Measurements from ENCODE around the gene CEP63.
A peak's percentile ranks its signal among the peaks of the same experiment; 100 is the strongest.

CEP63 gene

DNA sequence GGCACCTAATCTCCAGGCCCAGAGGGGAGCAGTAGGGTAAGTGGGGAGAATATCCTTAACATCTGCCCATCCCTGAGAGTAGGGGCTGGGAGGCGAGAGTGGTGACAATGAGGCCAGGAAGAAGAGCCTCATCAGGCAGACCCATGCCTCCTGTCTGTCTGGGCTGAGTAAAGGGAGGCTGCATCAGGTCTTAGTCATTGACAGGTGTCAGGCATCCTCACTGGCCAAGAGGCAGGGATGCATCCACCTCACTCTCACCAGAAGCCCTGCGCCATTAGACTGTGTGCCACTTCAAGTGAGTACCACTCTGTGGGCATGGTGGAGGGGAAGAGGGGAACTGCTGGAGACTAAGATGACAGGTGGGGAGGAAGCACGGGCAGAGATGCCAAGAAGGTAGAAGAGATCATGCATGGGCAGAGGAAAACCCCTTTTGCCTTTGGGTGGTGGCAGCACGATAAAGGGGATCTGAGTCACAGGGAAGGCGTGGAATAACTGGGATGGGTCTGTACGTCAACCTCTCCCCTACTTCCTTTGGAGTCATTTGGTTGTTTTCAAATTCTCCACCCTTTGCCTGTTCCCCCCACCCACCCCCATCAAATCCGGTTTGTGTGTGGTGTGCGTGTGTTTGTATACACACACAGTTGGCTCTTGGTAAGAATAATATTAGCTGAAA is 14.2 kb upstream of the CEP63 start:
- no peak for DNase-seq

DNA sequence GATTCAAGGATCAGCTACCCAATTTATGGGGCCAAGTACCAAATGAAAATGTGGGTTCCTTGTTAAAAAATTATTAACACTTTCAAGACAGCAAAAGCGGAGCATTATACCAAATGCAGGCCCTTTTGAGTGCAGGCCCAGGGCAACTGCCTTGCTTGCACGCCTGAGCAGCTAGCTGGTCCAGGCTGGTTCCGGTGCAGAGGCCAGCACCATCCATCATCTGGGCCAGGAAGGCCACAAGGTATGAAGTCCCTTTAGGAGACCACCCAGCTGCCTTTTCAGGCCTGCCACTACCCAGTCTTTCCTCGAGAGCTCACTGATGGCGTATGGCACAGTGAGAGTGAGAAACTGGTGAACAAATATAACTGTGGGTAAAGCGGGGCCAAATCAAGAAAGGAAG is 13.0 kb upstream of the CEP63 start:
- DNase-seq: no peak

- peak; percentile 43 for DNase-seq
Measured at GRCh38 chr3:134473868-134474546, 11.8 kb upstream of the CEP63 start.

- DNase-seq: no peak
Measured at GRCh38 chr3:134474956-134475355, 10.9 kb upstream of the CEP63 start.

DNA sequence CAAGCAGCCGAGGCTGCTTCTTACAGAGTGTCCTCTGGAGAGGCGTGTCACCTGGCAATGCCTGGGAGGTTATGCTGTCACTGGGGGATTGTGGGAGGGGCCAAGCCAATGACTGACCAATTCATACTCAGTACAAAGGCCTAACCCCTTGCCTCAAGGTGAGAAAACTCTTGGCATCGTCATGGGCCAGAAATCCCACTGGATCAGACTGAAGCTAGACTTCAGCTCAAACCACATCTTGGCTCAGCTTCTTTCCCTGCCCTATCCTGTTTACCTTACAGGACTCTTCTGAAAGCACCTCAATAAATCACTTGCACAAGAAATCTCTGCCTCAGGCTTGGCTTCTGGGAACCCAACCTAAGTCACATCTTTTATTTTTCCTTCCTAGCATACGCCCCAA is 9.6 kb upstream of the CEP63 start:
- no peak for DNase-seq

DNA sequence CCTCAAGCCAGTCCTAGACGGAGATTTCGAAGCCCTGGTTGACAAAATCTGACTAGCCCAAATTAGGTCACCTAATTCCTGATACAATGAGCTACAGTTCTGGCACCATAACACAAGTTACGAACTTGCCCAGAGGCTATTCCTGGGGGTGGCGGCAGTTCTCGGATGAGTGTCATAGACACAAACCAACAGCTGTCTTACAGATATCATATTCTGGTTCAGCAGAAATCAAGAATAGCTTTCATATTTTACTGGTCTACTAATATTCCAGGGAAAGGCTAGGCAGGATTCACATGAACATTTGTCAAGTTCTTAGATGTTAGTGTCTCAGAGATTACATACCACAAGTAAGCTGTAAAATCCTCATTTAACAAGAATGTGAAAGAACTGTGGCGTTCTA is 8.9 kb upstream of the CEP63 start:
- no peak for DNase-seq

DNA sequence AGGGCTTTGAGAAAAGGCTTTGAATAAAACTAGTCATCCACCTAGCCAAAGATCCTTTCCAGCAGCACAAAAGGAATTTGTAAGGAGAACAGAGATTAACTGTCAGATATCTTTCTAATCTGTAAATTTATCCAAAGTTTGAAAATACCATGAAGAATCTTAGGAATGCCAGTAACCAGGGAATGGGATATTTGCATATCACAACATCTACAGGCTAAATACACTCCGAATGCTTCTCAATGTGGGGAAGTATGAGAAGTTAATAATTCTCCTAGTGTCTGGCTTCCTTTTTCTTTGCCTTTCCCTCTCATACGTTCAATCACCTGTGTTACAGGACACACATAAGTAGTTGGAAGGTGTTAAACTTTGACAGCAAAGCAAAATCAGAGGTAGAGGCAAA is 7.9 kb upstream of the CEP63 start:
- no peak for DNase-seq

- no peak for DNase-seq
Measured at GRCh38 chr3:134480546-134480945, 5.3 kb upstream of the CEP63 start.

- no peak for DNase-seq
Measured at GRCh38 chr3:134481166-134481565, 4.7 kb upstream of the CEP63 start.

DNA sequence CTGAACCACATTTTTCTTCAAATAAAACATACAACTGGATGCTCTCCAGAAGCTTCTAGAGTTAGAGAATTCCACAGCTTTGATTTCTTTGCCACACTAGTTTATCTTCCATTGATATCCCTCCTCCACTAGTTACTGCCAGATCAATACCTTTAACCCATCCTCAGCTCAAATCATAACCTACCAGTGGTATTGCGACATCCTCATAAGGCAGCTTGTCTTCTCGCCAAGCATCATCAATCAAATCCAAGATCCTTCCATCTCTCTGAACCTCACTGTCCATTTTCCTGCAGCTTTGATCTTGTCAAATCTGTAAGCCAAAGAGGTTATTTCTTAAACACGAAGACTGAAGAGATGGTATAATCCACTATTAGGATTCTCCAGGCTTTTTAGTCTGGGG is 3.2 kb upstream of the CEP63 start:
- no peak for DNase-seq

DNA sequence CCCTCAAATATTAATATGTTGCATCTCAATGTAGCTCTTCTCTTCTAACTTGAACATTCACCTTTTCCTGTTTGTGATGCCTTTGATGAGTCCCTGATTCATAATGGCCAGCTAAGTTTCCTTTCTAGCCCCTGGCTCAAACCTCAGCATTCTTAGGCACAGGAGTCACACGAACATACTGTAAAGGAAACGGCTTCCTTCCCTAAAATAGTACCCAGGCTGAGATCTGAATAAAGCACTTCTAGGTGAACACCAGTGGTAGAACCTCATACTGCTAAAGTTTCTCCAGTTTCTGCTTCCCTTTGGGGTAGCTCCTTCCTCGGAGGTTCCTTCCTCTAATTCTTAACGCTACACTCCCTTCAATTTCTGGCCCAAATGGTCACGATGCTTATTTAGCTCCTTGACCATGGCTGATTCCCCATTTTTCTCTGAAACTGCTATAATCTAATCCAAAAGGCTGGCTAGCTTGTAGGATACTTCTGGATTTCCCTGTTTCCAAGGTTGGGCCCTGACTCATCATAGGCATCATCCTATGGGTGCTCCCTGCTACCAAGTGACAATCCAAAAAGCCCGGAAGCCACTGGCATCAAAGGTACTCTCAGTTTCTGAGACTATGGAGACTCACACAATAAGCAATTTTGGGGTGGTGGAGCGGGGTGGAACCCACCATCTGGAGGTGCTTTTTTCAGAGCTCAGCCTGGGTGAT is 2.5 kb upstream of the CEP63 start:
- no peak for DNase-seq

DNA sequence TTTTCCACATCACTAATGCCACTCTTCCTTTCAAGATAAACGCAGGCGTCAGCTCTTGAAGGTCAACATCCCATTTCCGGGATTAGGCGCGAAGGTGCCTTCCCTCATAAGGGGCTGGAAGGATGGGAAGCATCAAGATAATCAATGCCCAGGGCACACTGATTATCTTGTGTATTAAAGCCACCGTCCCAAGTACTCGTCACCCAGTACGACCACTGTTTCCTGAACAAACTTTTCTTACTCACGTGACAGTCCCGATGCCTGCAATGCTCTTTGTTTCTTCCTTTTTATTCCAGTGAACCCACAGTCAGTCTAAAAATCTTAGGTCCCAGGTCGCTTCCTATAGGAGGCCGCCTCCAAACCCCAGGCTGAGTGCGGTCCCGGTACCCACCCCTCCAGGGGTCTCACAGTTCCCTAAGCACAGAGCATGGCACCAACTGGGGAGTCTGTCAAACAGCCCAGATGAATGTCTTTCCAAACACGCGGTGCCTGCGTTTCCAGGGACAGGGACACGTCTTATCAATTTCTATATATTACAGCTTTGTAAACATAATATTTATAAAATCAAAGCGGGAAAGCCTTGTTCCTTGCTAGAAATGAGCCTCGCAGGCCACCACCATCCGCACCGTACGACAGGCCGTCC is 661 bp upstream of the CEP63 start:
- DNase-seq: no peak

GRCh38 chr3:134486577-134487041 is 752 bp downstream of the CEP63 start:
- no peak for DNase-seq

GRCh38 chr3:134487406-134487805 is 1.5 kb downstream of the CEP63 start:
- no peak for DNase-seq

GRCh38 chr3:134494495-134494894 is 8.6 kb downstream of the CEP63 start:
- DNase-seq: no peak

- DNase-seq: no peak
Measured at GRCh38 chr3:134495980-134496379, 10.1 kb downstream of the CEP63 start.

DNA sequence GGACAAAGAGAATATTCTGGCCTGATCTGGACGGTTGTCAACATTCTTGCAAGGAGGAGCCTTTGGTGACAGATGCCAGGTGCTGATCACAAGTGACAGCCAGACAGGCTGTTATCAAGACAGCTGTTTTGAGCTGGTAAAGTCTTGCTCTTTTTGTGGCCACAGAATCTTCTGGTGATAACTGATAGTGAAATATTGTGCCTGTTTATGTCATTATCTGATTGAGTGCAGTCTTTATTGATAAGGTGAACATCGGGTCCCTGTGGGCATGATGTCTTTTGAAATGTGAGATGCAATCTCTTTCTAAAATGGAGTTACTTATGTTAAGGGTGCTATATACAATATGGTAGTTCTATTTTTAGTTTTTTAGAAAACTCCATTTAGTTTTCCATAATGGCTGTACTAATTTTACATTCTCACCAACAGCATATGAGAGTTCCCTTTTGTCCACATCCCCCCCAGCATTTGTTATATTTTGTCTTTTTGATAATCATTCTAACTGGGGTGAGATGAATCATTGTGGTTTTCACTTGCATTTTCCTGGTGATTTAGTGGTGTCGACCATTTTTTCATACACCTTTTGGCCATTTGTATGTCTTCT is 10.7 kb downstream of the CEP63 start:
- no peak for DNase-seq

DNA sequence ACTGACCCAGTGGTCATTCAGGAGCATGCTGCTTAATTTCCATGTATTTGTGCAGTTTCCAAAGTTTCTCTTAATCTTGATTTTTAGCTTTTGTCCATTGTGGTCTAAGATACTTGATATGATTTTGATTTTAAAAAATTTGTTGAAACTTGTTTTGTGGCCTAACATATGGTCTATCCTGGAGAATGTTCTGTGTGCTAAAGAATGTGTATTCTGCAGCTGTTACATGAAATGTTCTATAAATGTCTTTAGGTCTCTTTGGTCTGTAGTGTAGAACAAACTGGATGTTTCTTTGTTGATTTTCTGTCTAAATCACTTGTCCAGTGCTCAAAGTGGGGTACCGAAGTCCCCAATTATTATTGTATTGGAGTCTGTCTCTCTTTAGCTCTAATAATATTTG is 17.4 kb downstream of the CEP63 start:
- DNase-seq: no peak

DNA sequence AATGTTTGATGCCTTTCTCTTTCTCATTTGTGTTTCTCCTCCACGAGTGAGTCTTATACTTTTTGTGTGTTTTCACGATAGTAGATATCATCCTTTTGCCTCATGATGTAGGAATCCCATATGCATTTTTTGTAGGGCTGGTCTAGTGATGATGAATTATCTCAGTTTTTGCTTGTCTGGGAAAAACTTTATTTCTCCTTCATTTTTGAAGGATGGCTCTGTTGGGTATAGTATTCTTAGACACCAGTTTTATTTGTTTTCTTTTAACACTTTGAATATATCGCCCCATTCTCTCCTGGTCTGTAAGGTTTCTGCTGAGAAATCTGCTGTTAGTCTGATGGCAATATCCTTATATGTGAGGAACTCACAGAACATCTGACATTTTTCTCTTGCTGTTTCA is 18.3 kb downstream of the CEP63 start:
- DNase-seq: no peak

GRCh38 chr3:134505485-134505884 is 19.6 kb downstream of the CEP63 start:
- DNase-seq: no peak

- no peak for DNase-seq
Measured at GRCh38 chr3:134511500-134511899, 25.6 kb downstream of the CEP63 start.

GRCh38 chr3:134516905-134517304 is 31.0 kb downstream of the CEP63 start:
- no peak for DNase-seq

DNA sequence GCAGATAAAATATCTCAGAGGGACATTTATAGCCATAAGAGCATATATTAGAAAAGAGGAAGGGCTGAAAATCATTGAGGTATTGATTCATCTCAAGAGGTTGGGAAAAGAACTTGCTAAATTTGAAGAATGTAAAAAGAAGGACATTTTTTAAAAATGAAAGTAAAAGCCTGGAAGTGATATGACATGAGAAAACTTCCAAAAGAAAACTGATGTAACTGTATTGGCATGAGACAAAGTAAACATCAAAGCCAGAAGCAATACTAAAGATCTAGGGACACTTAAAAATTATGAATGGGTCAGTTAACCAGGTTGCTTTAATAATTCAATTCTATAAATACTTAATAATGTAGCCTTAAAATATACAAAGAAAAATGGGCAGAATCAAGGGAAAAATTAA is 31.9 kb downstream of the CEP63 start:
- no peak for DNase-seq
